ENCODE data around the gene PCDHA5.
"Not testable (repeated sequence)": the region's sequence is repeated elsewhere in the genome, so short reads cannot be mapped to it uniquely, and the experiment has no call there.

PCDHA5 gene

DNA sequence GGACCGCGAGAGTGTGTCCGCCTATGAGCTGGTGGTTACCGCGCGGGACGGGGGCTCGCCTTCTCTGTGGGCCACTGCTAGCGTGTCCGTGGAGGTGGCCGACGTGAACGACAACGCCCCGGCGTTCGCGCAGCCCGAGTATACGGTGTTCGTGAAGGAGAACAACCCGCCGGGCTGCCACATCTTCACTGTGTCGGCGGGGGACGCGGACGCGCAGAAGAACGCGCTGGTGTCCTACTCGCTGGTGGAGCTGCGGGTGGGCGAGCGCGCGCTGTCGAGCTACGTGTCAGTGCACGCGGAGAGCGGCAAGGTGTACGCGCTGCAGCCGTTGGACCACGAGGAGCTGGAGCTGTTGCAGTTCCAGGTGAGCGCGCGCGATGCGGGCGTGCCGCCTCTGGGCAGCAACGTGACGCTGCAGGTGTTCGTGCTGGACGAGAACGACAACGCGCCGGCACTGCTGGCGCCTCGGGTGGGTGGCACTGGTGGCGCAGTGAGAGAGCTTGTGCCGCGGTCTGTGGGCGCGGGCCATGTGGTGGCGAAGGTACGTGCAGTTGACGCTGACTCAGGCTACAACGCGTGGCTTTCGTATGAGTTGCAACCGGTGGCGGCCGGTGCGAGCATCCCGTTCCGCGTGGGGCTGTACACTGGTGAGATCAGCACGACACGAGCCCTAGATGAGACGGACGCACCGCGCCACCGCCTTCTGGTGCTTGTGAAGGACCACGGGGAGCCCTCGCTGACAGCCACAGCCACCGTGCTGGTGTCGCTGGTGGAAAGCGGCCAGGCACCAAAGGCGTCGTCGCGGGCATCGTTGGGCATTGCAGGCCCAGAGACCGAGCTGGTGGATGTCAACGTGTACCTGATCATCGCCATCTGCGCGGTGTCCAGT is 14.5 kb downstream of the PCDHA5 start:
- TF ChIP-seq, protein P1, sequence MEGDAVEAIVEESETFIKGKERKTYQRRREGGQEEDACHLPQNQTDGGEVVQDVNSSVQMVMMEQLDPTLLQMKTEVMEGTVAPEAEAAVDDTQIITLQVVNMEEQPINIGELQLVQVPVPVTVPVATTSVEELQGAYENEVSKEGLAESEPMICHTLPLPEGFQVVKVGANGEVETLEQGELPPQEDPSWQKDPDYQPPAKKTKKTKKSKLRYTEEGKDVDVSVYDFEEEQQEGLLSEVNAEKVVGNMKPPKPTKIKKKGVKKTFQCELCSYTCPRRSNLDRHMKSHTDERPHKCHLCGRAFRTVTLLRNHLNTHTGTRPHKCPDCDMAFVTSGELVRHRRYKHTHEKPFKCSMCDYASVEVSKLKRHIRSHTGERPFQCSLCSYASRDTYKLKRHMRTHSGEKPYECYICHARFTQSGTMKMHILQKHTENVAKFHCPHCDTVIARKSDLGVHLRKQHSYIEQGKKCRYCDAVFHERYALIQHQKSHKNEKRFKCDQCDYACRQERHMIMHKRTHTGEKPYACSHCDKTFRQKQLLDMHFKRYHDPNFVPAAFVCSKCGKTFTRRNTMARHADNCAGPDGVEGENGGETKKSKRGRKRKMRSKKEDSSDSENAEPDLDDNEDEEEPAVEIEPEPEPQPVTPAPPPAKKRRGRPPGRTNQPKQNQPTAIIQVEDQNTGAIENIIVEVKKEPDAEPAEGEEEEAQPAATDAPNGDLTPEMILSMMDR (IDR thresholded peaks at IDR 0.05; ENCODE audit: low read depth, low read length), result no peak
- H3K4me3 ChIP-seq (ENCODE audit: low read depth, low read length), result no peak overlapping the region

DNA sequence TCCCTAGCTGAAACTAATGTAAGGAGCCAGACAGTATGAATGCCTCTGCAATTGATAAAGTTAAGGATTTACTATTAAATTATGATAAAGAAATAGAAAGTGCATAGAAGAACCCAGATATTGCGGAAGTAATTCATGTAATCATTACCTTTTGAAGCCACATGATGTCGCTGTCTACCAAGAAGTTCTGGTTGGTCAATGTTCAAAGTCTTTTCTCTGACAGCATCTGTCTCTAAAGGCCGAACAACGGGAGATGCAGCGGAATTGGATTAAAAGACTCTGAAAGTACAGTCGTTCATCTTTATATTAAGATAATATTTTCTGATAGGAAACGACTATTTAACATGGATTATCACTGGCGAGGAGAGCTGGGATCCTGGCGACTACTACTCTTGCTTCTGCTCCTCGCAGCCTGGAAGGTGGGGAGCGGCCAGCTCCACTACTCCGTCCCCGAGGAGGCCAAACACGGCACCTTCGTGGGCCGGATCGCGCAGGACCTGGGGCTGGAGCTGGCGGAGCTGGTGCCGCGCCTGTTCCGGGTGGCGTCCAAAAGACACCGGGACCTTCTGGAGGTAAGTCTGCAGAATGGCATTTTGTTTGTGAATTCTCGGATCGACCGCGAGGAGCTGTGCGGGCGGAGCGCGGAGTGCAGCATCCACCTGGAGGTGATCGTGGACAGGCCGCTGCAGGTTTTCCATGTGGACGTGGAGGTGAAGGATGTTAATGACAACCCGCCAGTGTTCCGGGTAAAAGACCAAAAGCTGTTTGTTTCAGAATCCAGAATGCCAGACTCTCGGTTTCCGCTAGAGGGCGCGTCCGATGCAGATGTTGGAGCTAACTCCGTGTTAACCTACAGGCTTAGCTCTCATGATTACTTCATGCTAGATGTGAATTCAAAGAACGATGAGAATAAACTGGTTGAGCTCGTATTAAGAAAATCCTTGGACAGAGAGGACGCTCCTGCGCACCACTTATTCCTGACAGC is 19.9 kb downstream of the PCDHA5 start, which contains the start of gene PCDHA8:
TSS of gene PCDHA8 (plus strand) at position 210 of the 985 bp plus-strand sequence. CDS start at position 345, 135 bp downstream.
- H3K4me3 ChIP-seq (ENCODE audit: low read depth, low read length), result no peak within 1 kb of the TSS

DNA sequence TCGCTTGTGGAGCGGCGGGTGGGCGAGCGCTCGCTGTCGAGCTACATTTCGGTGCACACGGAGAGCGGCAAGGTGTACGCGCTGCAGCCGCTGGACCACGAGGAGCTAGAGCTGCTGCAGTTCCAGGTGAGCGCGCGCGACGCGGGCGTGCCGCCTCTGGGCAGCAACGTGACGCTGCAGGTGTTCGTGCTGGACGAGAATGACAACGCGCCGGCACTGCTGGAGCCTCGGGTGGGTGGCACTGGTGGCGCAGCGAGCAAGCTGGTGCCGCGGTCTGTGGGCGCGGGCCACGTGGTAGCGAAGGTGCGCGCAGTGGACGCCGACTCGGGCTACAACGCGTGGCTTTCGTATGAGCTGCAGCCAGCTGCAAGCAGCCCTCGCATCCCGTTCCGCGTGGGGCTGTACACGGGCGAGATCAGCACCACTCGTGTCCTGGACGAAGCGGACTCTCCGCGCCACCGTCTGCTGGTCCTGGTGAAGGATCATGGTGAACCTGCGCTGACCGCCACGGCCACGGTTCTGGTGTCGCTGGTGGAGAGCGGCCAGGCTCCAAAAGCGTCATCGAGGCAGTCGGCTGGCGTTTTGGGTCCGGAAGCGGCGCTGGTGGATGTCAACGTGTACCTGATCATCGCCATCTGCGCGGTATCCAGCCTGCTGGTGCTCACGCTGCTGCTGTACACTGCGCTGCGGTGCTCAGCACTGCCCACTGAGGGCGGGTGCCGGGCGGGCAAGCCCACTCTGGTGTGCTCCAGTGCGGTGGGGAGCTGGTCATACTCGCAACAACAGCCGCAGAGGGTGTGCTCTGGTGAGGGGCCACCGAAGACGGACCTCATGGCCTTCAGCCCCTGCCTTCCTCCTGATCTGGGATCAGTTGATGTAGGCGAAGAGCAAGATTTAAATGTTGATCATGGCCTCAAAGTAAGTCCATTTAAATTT is 21.7 kb downstream of the PCDHA5 start:
- TF ChIP-seq, protein P1 (IDR thresholded peaks at IDR 0.05; ENCODE audit: low read depth, low read length), result no peak
- H3K4me3 ChIP-seq (ENCODE audit: low read depth, low read length), result no peak overlapping the region

More for the DNA sequence above, 19.9 kb downstream of the PCDHA5 start, which contains the start of gene PCDHA8:
- TF ChIP-seq, protein P1 (IDR thresholded peaks at IDR 0.05; ENCODE audit: low read depth, low read length), result peak; percentile 21; the same call in 1 of the 2 replicates

DNA sequence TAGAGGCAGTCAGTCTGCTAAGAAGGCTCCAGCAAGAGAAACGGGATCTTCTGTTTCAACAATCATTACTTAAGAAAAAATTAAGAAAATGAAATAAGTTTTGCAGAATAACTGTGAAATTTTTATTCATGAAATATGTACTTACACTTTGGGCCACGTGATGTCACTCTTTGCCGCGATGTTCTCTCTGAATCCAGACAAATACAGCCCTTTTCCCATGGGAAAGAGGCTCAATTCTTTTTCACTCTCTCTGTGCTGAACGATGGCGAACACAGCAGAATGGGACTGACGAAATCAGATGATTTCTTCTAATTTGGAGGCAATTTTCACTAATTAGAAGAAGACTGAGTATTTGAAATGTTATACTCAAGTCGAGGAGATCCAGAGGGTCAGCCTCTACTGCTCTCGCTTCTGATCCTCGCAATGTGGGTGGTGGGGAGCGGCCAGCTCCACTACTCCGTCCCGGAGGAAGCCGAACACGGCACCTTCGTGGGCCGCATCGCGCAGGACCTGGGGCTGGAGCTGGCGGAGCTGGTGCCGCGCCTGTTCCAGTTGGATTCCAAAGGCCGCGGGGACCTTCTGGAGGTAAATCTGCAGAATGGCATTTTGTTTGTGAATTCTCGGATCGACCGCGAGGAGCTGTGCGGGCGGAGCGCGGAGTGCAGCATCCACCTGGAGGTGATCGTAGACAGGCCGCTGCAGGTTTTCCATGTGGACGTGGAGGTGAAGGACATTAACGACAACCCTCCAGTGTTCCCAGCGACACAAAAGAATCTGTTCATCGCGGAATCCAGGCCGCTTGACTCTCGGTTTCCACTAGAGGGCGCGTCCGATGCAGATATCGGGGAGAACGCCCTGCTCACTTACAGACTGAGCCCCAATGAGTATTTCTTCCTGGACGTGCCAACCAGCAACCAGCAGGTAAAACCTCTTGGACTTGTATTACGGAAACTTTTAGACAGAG is 27.0 kb downstream of the PCDHA5 start, which contains the start of gene PCDHA9:
TSS of gene PCDHA9 (plus strand) at position 244 of the 964 bp plus-strand sequence. CDS start at position 358, 114 bp downstream.
- not testable (repeated sequence) for H3K4me3 ChIP-seq (ENCODE audit: low read depth, low read length)

DNA sequence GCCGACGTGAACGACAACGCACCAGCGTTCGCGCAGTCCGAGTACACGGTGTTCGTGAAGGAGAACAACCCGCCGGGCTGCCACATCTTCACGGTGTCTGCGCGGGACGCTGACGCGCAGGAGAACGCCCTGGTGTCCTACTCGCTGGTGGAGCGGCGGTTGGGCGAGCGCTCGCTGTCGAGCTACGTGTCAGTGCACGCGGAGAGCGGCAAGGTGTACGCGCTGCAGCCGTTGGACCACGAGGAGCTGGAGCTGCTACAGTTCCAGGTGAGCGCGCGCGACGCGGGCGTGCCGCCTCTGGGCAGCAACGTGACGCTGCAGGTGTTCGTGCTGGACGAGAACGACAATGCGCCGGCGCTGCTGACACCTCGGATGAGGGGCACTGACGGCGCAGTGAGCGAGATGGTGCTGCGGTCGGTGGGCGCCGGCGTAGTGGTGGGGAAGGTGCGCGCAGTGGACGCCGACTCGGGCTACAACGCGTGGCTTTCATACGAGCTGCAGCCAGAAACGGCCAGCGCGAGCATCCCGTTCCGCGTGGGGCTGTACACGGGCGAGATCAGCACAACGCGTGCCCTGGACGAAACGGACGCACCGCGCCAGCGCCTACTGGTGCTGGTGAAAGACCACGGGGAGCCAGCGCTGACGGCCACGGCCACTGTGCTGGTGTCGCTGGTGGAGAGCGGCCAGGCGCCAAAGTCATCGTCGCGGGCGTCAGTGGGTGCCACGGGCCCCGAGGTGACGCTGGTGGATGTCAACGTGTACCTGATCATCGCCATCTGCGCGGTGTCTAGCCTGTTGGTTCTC is 28.6 kb downstream of the PCDHA5 start:
- not testable (repeated sequence) for H3K4me3 ChIP-seq (ENCODE audit: low read depth, low read length)

DNA sequence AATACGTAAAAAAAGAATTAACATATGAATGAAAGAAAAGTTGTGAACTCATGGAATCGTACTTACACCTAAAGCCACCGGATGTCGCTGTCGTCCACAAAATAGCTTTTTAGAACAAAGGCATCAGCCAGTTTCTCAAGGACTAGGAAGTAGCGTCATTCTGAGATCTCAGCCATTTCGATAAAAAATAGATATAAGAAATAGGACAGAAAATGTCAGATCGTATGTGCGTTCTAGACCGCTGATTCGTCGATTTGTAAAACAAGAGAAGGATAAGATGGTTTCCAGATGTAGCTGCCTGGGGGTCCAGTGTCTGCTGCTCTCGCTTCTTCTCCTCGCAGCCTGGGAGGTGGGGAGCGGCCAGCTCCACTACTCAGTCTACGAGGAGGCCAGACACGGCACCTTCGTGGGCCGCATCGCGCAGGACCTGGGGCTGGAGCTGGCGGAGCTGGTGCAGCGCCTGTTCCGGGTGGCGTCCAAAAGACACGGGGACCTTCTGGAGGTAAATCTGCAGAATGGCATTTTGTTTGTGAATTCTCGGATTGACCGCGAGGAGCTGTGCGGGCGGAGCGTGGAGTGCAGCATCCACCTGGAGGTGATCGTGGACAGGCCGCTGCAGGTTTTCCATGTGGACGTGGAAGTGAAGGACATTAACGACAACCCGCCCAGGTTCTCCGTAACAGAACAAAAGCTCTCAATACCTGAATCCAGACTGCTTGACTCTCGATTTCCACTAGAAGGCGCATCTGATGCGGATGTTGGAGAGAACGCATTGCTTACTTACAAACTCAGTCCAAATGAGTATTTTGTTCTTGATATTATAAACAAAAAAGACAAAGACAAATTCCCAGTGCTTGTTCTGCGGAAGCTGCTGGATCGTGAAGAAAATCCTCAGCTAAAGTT is 34.6 kb downstream of the PCDHA5 start, which contains the start of gene PCDHA10:
TSS of gene PCDHA10 (plus strand) at position 126 of the 903 bp plus-strand sequence. CDS start at position 278, 152 bp downstream.
- TF ChIP-seq, protein P1 (IDR thresholded peaks at IDR 0.05; ENCODE audit: low read depth, low read length), result no peak
- H3K4me3 ChIP-seq (ENCODE audit: low read depth, low read length), result no peak within 1 kb of the TSS

All from WI38 (cell line).